ENCODE results near the gene ACSBG1.
"Not testable (repeated sequence)": the region's sequence is repeated elsewhere in the genome, so short reads cannot be mapped to it uniquely, and the experiment has no call there.

Gene ACSBG1

GRCh38 chr15:78164010-78164409 is 70.4 kb downstream of the ACSBG1 start:
- no peak for TF ChIP-seq CTCF (IDR thresholded peaks at IDR 0.05; ENCODE audit: extremely low read depth, missing control alignments)
- DNase-seq (ENCODE audit: low spot score), result no peak

- no peak for TF ChIP-seq CTCF (IDR thresholded peaks at IDR 0.05; ENCODE audit: extremely low read depth, missing control alignments)
- DNase-seq (ENCODE audit: low spot score), result no peak
These were observed 72.3 kb downstream of the ACSBG1 start for GRCh38 chr15:78162038-78162437.

- TF ChIP-seq CTCF (IDR thresholded peaks at IDR 0.05; ENCODE audit: extremely low read depth, missing control alignments), result no peak
- DNase-seq (ENCODE audit: low spot score), result no peak
These were observed 75.0 kb downstream of the ACSBG1 start for GRCh38 chr15:78159395-78159794.

- TF ChIP-seq CTCF (IDR thresholded peaks at IDR 0.05; ENCODE audit: extremely low read depth, missing control alignments), result no peak
These were observed 77.2 kb downstream of the ACSBG1 start for GRCh38 chr15:78157203-78157602.

GRCh38 chr15:78156653-78157052 is 77.7 kb downstream of the ACSBG1 start:
- no peak for TF ChIP-seq CTCF (IDR thresholded peaks at IDR 0.05; ENCODE audit: extremely low read depth, missing control alignments)
- no peak for DNase-seq (ENCODE audit: low spot score)

More at GRCh38 chr15:78157203-78157602, 77.2 kb downstream of the ACSBG1 start:
- no peak for DNase-seq (ENCODE audit: low spot score)

- TF ChIP-seq CTCF (IDR thresholded peaks at IDR 0.05; ENCODE audit: extremely low read depth, missing control alignments), result no peak
- no peak for DNase-seq (ENCODE audit: low spot score)
These were observed 78.9 kb downstream of the ACSBG1 start for GRCh38 chr15:78155355-78155939.

- no peak for DNase-seq (ENCODE audit: low spot score)
These were observed 79.4 kb downstream of the ACSBG1 start for GRCh38 chr15:78154955-78155354.

GRCh38 chr15:78151075-78151474 is 83.3 kb downstream of the ACSBG1 start:
- DNase-seq (ENCODE audit: low spot score), result not testable (repeated sequence)

More at GRCh38 chr15:78154955-78155354, 79.4 kb downstream of the ACSBG1 start:
- TF ChIP-seq CTCF (IDR thresholded peaks at IDR 0.05; ENCODE audit: extremely low read depth, missing control alignments), result no peak

All from GM20000 (cell line).